Vagina (tissue), 2 donors: Measurements from ENCODE around the gene MUS81. TPM values are rescaled to one million over a fixed set of nuclear protein-coding genes. Genes with fewer than 3 reads are reported as not detected.

Source experiments
- DNase-seq, 2 donors: peaks; one replicate each; pipeline ENCODE4 v3.0.0-alpha.2; 2017; ENCODE audit errors: extremely low spot score in 2 of 2
- H3K27ac ChIP-seq: fragments of 200-600 bp; sonication (generic); one replicate; pipeline ENCODE4 v1.5.1; 2019
- H3K27me3 ChIP-seq: fragments of 200-600 bp; sonication (generic); one replicate; pipeline ENCODE4 v1.5.1; 2019
- H3K36me3 ChIP-seq, 2 donors: fragments of 200-600 bp; sonication (generic); one replicate each; pipeline ENCODE4 v1.5.1; 2017 to 2019
- H3K4me1 ChIP-seq: fragments of 200-600 bp; sonication (generic); one replicate; pipeline ENCODE4 v1.5.1; 2019
- H3K4me3 ChIP-seq, 2 donors: fragments of 200-600 bp; sonication (generic); 1 replicate in 1 of 2; 2 replicates in 1 of 2; pipeline ENCODE4 v1.5.1; 2016 to 2019
- H3K9me3 ChIP-seq: fragments of 200-600 bp; sonication (generic); one replicate; pipeline ENCODE4 v1.5.1; 2019
- POLR2A ChIP-seq, 2 donors: fragments of 450-650 bp; IDR thresholded peaks; one replicate each; pipeline ENCODE4 v1.6.1; 2017; ENCODE audit warnings: antibody characterized with exemption in 2 of 2, mild to moderate bottlenecking in 2 of 2, moderate library complexity in 2 of 2
- POLR2AphosphoS5 ChIP-seq, 2 donors: sonication (generic); formaldehyde crosslinking; IDR thresholded peaks; one replicate each; pipeline ENCODE4 v1.9.0; 2017; ENCODE audit warnings: antibody characterized with exemption in 2 of 2, mild to moderate bottlenecking in 2 of 2, low read depth in 1 of 2; ENCODE audit not compliant: insufficient read depth in 1 of 2
- intact Hi-C: fragments of 100-400 bp; cut with DNase I; formaldehyde crosslinking; loops from one replicate; pipeline ENCODE4 v1.15.1; 2023
- total RNA-seq: library from RNA; depleted of rRNA; stranded (reverse); fragments of >200 nt; gene quantifications from one replicate; pipeline ENCODE4 v1.2.3, GENCODE V29; 2016
- TF ChIP-seq, protein P1 (sequence below), 3 experiments: fragments of 450-650 bp in 2 of 3; fragments of 200-600 bp in 1 of 3; sonication (generic) in 1 of 3; IDR thresholded peaks; one replicate each; pipeline ENCODE4 v1.5.1; 2017 to 2019; ENCODE audit warnings: antibody characterized with exemption in 3 of 3, mild to moderate bottlenecking in 2 of 3, moderate library complexity in 2 of 3

The MUS81 gene
- total RNA-seq, result 48.9 TPM

DNA sequence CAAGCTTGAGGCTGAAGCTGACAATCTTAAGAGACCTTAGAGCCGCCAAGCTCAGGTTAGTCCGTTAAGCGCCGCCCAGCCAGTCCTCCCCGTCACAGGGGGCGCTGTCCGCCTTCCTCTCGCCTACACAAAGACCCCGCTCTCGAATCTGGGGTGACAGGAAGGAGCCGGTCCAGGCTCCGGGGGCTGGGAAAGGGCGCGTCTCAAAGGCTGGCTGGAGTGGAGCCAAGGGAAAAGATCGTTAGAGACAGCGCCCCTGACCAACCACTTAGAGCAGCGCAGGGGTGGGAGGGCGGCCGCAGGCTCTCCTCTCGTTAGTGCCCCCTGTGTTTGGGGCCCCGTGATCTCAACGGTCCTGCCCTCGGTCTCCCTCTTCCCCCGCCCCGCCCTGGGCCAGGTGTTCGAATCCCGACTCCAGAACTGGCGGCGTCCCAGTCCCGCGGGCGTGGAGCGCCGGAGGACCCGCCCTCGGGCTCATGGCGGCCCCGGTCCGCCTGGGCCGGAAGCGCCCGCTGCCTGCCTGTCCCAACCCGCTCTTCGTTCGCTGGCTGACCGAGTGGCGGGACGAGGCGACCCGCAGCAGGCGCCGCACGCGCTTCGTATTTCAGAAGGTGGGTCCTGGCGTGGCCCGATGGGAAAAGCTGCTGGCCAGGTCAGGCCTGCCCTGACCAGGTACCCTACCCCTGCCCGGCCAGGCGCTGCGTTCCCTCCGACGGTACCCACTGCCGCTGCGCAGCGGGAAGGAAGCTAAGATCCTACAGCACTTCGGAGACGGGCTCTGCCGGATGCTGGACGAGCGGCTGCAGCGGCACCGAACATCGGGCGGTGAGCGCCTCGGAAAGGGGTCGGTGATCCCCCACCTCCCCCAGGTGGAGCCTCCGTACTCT lies at the start of gene MUS81:
TSS of gene MUS81 (plus strand) at position 156 of the 887 bp plus-strand sequence. CDS start at position 477, 321 bp downstream.
- H3K27me3 ChIP-seq, result no peaks in the 10 kb centered on the region
- H3K27ac ChIP-seq, result peak within 1 kb of the TSS; percentile 93
- H3K36me3 ChIP-seq, result peaks cover 0 to 43% of the 10 kb centered on the region in 2 donors
- peak in 1 of 2 donors; percentile 99 for DNase-seq
- peak within 1 kb of the TSS; percentile 95 to 100 for H3K4me3 ChIP-seq
- no peaks in the 10 kb centered on the region for H3K9me3 ChIP-seq
- intact Hi-C loops, result no loop called here
- TF ChIP-seq POLR2AphosphoS5 (IDR thresholded peaks at IDR 0.05; ENCODE audit: insufficient read depth in 1 of 2, low read depth in 1 of 2) (peak; percentile 88 to 98), POLR2A (IDR thresholded peaks at IDR 0.05) (peak in 1 of 2 donors; percentile 57)
- TF ChIP-seq, protein P1, sequence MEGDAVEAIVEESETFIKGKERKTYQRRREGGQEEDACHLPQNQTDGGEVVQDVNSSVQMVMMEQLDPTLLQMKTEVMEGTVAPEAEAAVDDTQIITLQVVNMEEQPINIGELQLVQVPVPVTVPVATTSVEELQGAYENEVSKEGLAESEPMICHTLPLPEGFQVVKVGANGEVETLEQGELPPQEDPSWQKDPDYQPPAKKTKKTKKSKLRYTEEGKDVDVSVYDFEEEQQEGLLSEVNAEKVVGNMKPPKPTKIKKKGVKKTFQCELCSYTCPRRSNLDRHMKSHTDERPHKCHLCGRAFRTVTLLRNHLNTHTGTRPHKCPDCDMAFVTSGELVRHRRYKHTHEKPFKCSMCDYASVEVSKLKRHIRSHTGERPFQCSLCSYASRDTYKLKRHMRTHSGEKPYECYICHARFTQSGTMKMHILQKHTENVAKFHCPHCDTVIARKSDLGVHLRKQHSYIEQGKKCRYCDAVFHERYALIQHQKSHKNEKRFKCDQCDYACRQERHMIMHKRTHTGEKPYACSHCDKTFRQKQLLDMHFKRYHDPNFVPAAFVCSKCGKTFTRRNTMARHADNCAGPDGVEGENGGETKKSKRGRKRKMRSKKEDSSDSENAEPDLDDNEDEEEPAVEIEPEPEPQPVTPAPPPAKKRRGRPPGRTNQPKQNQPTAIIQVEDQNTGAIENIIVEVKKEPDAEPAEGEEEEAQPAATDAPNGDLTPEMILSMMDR (IDR thresholded peaks at IDR 0.05), result peak; percentile 35 to 83 (median 79)
- H3K4me1 ChIP-seq, result peaks cover 47% of the 10 kb centered on the region

- TF ChIP-seq POLR2AphosphoS5 (IDR thresholded peaks at IDR 0.05; ENCODE audit: insufficient read depth in 1 of 2, low read depth in 1 of 2) (no peak), POLR2A (IDR thresholded peaks at IDR 0.05) (no peak)
- TF ChIP-seq, protein P1 (IDR thresholded peaks at IDR 0.05), result no peak
- Histone ChIP-seq H3K27ac (no peak overlapping the region), H3K27me3 (no peaks in the 10 kb centered on the region), H3K9me3 (no peaks in the 10 kb centered on the region), H3K4me1 (peaks cover 21% of the 10 kb centered on the region), H3K4me3 (no peak overlapping the region), H3K36me3 (no peaks in the 10 kb centered on the region)
- intact Hi-C loops, result loop anchor here (10.0 kb wide), 1 partner anchor 187 kb away; no protein-coding TSS in a partner anchor
- DNase-seq, result no peak
Observed at GRCh38 chr11:65811764-65812475, 48.3 kb upstream of the MUS81 start.

- H3K27ac ChIP-seq, result no peak overlapping the region
- H3K9me3 ChIP-seq, result no peaks in the 10 kb centered on the region
- peaks cover 29% of the 10 kb centered on the region for H3K4me1 ChIP-seq
- no peaks in the 10 kb centered on the region for H3K27me3 ChIP-seq
- no peaks in the 10 kb centered on the region for H3K36me3 ChIP-seq
- TF ChIP-seq, protein P1 (IDR thresholded peaks at IDR 0.05), result no peak
- no peak for TF ChIP-seq POLR2AphosphoS5 (IDR thresholded peaks at IDR 0.05; ENCODE audit: insufficient read depth in 1 of 2, low read depth in 1 of 2)
- no peak for DNase-seq
- H3K4me3 ChIP-seq, result no peak overlapping the region
- intact Hi-C loops, result loop anchor here (10.0 kb wide), 1 partner anchor 190 kb away; no protein-coding TSS in a partner anchor
Observed at GRCh38 chr11:65814131-65814985, 45.9 kb upstream of the MUS81 start.

DNA sequence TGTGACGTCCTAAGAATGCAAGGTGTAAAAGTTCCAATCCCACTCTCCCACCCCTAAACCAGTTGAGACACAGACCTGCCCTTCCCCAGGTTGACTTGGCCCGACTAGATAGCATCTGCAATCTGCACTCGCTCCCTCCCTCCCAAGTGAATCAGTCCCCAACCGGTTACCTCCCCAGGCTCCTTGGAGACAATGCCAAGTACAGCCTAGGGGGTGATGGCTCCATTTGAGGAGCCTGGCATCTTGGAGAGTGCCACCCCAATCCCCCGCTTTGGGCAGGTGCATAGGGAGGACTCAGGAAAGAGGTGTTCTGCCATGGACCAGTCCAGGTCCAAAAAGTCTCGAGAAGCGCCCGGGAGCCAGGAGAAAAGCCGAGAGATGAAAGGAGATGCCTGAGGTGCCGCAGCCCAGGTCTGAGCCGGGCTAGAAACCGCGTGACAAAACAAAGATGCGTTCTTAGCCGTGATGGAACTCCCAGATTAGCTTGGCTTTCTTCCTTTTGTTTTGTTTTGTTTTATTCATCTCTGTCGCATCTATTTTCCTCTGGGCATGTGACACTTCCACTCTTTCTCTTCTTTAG lies 45.2 kb upstream of the MUS81 start:
- intact Hi-C loops, result loop anchor here (5.0 to 10.0 kb wide), 2 partner anchors 33 to 190 kb away; partner anchors contain the start of gene AP5B1
- H3K27me3 ChIP-seq, result no peaks in the 10 kb centered on the region
- H3K36me3 ChIP-seq, result no peaks in the 10 kb centered on the region
- H3K27ac ChIP-seq, result no peak overlapping the region
- no peak for DNase-seq
- H3K9me3 ChIP-seq, result no peaks in the 10 kb centered on the region
- H3K4me1 ChIP-seq, result peaks cover 29% of the 10 kb centered on the region
- TF ChIP-seq, protein P1 (IDR thresholded peaks at IDR 0.05), result no peak
- TF ChIP-seq POLR2A (IDR thresholded peaks at IDR 0.05), result no peak
- H3K4me3 ChIP-seq, result no peak overlapping the region
